Prostate gland (tissue), 2 donors: Measurements from ENCODE around the gene SCTR. TPM values are rescaled to one million over a fixed set of nuclear protein-coding genes. Genes with fewer than 3 reads are reported as not detected.

ENCODE experiments used
- DNase-seq: peaks from one replicate; pipeline ENCODE4 v3.0.0-alpha.2; 2019; ENCODE audit warnings: low spot score
- H3K27ac ChIP-seq, 2 donors: fragments of 200-600 bp; sonication (generic); 2 replicates each; pipeline ENCODE4 v1.5.1; 2017 to 2019
- H3K27me3 ChIP-seq: fragments of 200-600 bp; sonication (generic); replicated peaks from 2 replicates; pipeline ENCODE4 v1.5.1; 2019; ENCODE audit not compliant: insufficient read depth
- H3K36me3 ChIP-seq, 2 donors: fragments of 200-600 bp; sonication (generic); 1 replicate in 1 of 2; 2 replicates in 1 of 2; pipeline versions ENCODE4 v1.5.1 to v1.8.1; 2017 to 2019
- H3K4me1 ChIP-seq: fragments of 200-600 bp; sonication (generic); replicated peaks from 2 replicates; pipeline ENCODE4 v1.5.1; 2019
- H3K4me3 ChIP-seq, 2 donors: fragments of 200-600 bp; sonication (generic); 2 replicates each; pipeline ENCODE4 v1.5.1; 2017 to 2019
- H3K9me3 ChIP-seq: fragments of 200-600 bp; sonication (generic); 2 replicates; pipeline ENCODE4 v1.5.1; 2017
- CTCF ChIP-seq, 4 experiments: fragments of 200-600 bp in 2 of 4; fragments of 450-650 bp in 2 of 4; sonication (generic) in 2 of 4; IDR thresholded peaks; 1 replicate in 3 of 4; 2 replicates in 1 of 4; pipeline ENCODE4 v1.5.1; 2016 to 2019; ENCODE audit warnings: antibody characterized with exemption in 4 of 4, mild to moderate bottlenecking in 2 of 4, moderate library complexity in 2 of 4
- POLR2A ChIP-seq: fragments of 450-650 bp; IDR thresholded peaks from one replicate; pipeline ENCODE4 v1.6.1; 2016; ENCODE audit warnings: antibody characterized with exemption, mild to moderate bottlenecking
- POLR2AphosphoS5 ChIP-seq: sonication (generic); formaldehyde crosslinking; IDR thresholded peaks from one replicate; pipeline ENCODE4 v1.6.1; 2017; ENCODE audit warnings: antibody characterized with exemption
- WGBS: methylation state at CpG from one replicate; pipeline ENCODE4 v1.1.5; 2018; 5-methylcytosine and 5-hydroxymethylcytosine counted together
- intact Hi-C: fragments of 100-400 bp; cut with DNase I; formaldehyde crosslinking; loops from one replicate; pipeline ENCODE4 v1.14.2; 2022
- total RNA-seq, 2 donors: library from RNA; depleted of rRNA; stranded (reverse); fragments of >200 nt; gene quantifications; one replicate each; pipeline ENCODE4 v1.1.0, GENCODE V29; 2016

The SCTR gene
- total RNA-seq, 2 donors from 2014 or later, result not detected

GRCh38 chr2:119478978-119479295, 45.3 kb downstream of the SCTR start:
- H3K4me3 ChIP-seq, result no peak overlapping the region
- H3K36me3 ChIP-seq, result no peaks in the 10 kb centered on the region
- H3K27me3 ChIP-seq, result no peaks in the 10 kb centered on the region
- TF ChIP-seq POLR2A (no peak), POLR2AphosphoS5 (no peak), CTCF (IDR thresholded peaks at IDR 0.05) (no peak)
- no peaks in the 10 kb centered on the region for H3K9me3 ChIP-seq
- WGBS, result 92% methylated on average over 3 of the region's 3 CpGs
- DNase-seq, result no peak
- intact Hi-C loops, result loop anchor here (10.0 kb wide), 1 partner anchor 464 kb away; no protein-coding TSS in a partner anchor
- H3K4me1 ChIP-seq, result no peaks in the 10 kb centered on the region
- no peak overlapping the region for H3K27ac ChIP-seq

- Histone ChIP-seq H3K27me3 (no peaks in the 10 kb centered on the region), H3K36me3 (no peaks in the 10 kb centered on the region), H3K27ac (no peak overlapping the region), H3K9me3 (no peaks in the 10 kb centered on the region), H3K4me3 (no peak overlapping the region), H3K4me1 (no peaks in the 10 kb centered on the region)
- TF ChIP-seq CTCF (IDR thresholded peaks at IDR 0.05), result no peak
- TF ChIP-seq POLR2AphosphoS5, result no peak
- TF ChIP-seq POLR2A, result no peak
- 84% methylated on average over 12 of the region's 12 CpGs for WGBS
- no peak for DNase-seq
- intact Hi-C loops, result loop anchor here (10.0 kb wide), 1 partner anchor 464 kb away; no protein-coding TSS in a partner anchor
Observed at GRCh38 chr2:119478188-119478977, 45.9 kb downstream of the SCTR start.

- WGBS, result 68% methylated on average over 9 of the region's 9 CpGs
- no peak overlapping the region for H3K27ac ChIP-seq
- DNase-seq, result no peak
- no peaks in the 10 kb centered on the region for H3K36me3 ChIP-seq
- no peaks in the 10 kb centered on the region for H3K4me1 ChIP-seq
- H3K4me3 ChIP-seq, result no peak overlapping the region
- no peaks in the 10 kb centered on the region for H3K9me3 ChIP-seq
- TF ChIP-seq POLR2AphosphoS5 (no peak), POLR2A (no peak), CTCF (IDR thresholded peaks at IDR 0.05) (no peak)
- intact Hi-C loops, result loop anchor here (2.0 to 10.0 kb wide), 2 partner anchors 70 to 462 kb away; no protein-coding TSS in a partner anchor
- no peaks in the 10 kb centered on the region for H3K27me3 ChIP-seq
Observed at GRCh38 chr2:119477113-119477505, 47.2 kb downstream of the SCTR start.

GRCh38 chr2:119476301-119477112, 47.8 kb downstream of the SCTR start:
- no peaks in the 10 kb centered on the region for H3K27me3 ChIP-seq
- H3K4me1 ChIP-seq, result no peaks in the 10 kb centered on the region
- H3K4me3 ChIP-seq, result no peak overlapping the region
- H3K27ac ChIP-seq, result no peak overlapping the region
- H3K36me3 ChIP-seq, result no peaks in the 10 kb centered on the region
- intact Hi-C loops, result loop anchor here (2.0 to 10.0 kb wide), 2 partner anchors 70 to 462 kb away; no protein-coding TSS in a partner anchor
- 28% methylated on average over 20 of the region's 20 CpGs for WGBS
- TF ChIP-seq CTCF (IDR thresholded peaks at IDR 0.05) (peak; percentile 82 to 94 (median 86)), POLR2A (no peak), POLR2AphosphoS5 (no peak)
- H3K9me3 ChIP-seq, result no peaks in the 10 kb centered on the region
- peak; percentile 17 for DNase-seq
